OCI-LY7 (cell line): Measurements from ENCODE around the gene FAM193A.

Source experiments
- EZH2phosphoT487 ChIP-seq: fragments of 200-600 bp; sonication (generic); IDR thresholded peaks from 2 replicates; pipeline ENCODE4 v1.6.1; 2018; ENCODE audit warnings: low read depth, borderline replicate concordance, mild to moderate bottlenecking, mixed run types, antibody characterized with exemption, low read length, moderate library complexity, mixed read lengths
- TF ChIP-seq, protein P1 (sequence below): fragments of 200-600 bp; sonication (generic); conservative IDR thresholded peaks from 2 replicates; pipeline ENCODE4 v1.5.1; 2014; ENCODE audit warnings: mild to moderate bottlenecking, antibody characterized with exemption, low read length, moderate library complexity, mixed read lengths

DNA sequence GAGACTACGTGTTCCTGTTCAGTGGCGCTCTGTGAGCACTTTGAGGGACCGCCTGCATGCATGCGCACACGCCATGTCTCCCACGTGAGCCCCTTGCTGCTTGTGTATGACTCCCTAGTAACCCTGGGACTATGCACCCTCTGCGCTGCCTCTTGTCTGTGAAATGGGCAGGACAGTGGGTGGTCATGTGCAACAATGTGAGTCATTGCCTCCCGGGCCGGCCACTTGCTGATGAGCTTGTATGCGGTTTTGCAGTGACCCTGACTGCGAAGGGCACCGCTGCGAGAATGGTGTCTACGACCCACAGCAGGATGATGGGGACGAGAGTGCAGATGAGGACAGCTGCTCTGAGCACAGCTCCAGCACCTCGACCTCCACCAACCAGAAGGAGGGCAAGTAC is 158.2 kb downstream of the FAM193A start:
- TF ChIP-seq, protein P1, sequence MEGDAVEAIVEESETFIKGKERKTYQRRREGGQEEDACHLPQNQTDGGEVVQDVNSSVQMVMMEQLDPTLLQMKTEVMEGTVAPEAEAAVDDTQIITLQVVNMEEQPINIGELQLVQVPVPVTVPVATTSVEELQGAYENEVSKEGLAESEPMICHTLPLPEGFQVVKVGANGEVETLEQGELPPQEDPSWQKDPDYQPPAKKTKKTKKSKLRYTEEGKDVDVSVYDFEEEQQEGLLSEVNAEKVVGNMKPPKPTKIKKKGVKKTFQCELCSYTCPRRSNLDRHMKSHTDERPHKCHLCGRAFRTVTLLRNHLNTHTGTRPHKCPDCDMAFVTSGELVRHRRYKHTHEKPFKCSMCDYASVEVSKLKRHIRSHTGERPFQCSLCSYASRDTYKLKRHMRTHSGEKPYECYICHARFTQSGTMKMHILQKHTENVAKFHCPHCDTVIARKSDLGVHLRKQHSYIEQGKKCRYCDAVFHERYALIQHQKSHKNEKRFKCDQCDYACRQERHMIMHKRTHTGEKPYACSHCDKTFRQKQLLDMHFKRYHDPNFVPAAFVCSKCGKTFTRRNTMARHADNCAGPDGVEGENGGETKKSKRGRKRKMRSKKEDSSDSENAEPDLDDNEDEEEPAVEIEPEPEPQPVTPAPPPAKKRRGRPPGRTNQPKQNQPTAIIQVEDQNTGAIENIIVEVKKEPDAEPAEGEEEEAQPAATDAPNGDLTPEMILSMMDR, result no peak
- TF ChIP-seq EZH2phosphoT487, result no peak
